ENCODE data around the gene PCSK6. TPM values are rescaled to one million over a fixed set of nuclear protein-coding genes. Genes with fewer than 3 reads are reported as not detected.
"Not testable (repeated sequence)": the region's sequence is repeated elsewhere in the genome, so short reads cannot be mapped to it uniquely, and the experiment has no call there.

Gene PCSK6
- polyA plus RNA-seq, 3 donors: 0.05 to 0.10 TPM; not detected in 1

GRCh38 chr15:101406036-101406435, 83.5 kb downstream of the PCSK6 start:
- no peaks in the 10 kb centered on the region for H3K27me3 ChIP-seq (ENCODE audit: control insufficient read depth in 2 of 2, insufficient read depth in 2 of 2, low read length in 2 of 2)
- no peaks in the 10 kb centered on the region for H4K20me1 ChIP-seq (ENCODE audit: insufficient read depth, low read length)
- H3K4me3 ChIP-seq (replicated peaks in 1 of 3; ENCODE audit: low read depth in 2 of 3, low read length in 3 of 3): no peak overlapping the region
- no peak overlapping the region for H3K4me2 ChIP-seq (replicated peaks; ENCODE audit: extremely low read depth, low read length, poor library complexity, severe bottlenecking)
- intact Hi-C loops (cut with micrococcal nuclease): no loop called here
- no peaks in the 10 kb centered on the region for H3K9me3 ChIP-seq (replicated peaks in 1 of 2; ENCODE audit: control insufficient read depth in 1 of 2, insufficient read depth in 1 of 2, low read length in 2 of 2)
- H3K36me3 ChIP-seq (replicated peaks in 1 of 2; ENCODE audit: control insufficient read depth in 1 of 2, insufficient read depth in 2 of 2, low read length in 2 of 2): no peaks in the 10 kb centered on the region
- WGBS (ENCODE audit: insufficient coverage): no CpG with 5 or more reads among the region's 12 CpGs
- no peak overlapping the region for H3K9ac ChIP-seq (ENCODE audit: insufficient read depth, low read length, poor library complexity, severe bottlenecking)
- Mint-ChIP-seq H3K36me3 (no peaks in the 10 kb centered on the region), H3K4me3 (no peak overlapping the region), H3K27me3 (ENCODE audit: low read depth in 3 of 3) (peaks cover 1 to 10% (median 7%) of the 10 kb centered on the region in 3 donors), H3K4me1 (no peaks in the 10 kb centered on the region), H3K9me3 (peaks cover 0 to 4% (median 0%) of the 10 kb centered on the region in 7 donors), H3K27ac (no peak overlapping the region)
- no peaks in the 10 kb centered on the region for H3K4me1 ChIP-seq (ENCODE audit: control insufficient read depth in 1 of 2, insufficient read depth in 2 of 2, low read length in 2 of 2)
- H3K79me2 ChIP-seq (ENCODE audit: insufficient read depth, low read length): no peaks in the 10 kb centered on the region
- H2AFZ ChIP-seq (ENCODE audit: insufficient read depth, low read depth, low read length, poor library complexity, severe bottlenecking): no peak overlapping the region
- no peak overlapping the region for H3K27ac ChIP-seq (ENCODE audit: low read depth in 1 of 2, low read length in 2 of 2)
- DNase-seq: no peak
- no peak for TF ChIP-seq CTCF (IDR thresholded peaks at IDR 0.05)

- H4K20me1 ChIP-seq (ENCODE audit: insufficient read depth, low read length): no peaks in the 10 kb centered on the region
- H3K4me1 ChIP-seq (ENCODE audit: control insufficient read depth in 1 of 2, insufficient read depth in 2 of 2, low read length in 2 of 2): no peaks in the 10 kb centered on the region
- no peak overlapping the region for H3K27ac ChIP-seq (ENCODE audit: low read depth in 1 of 2, low read length in 2 of 2)
- no peak for TF ChIP-seq CTCF (IDR thresholded peaks at IDR 0.05)
- H3K9me3 ChIP-seq (replicated peaks in 1 of 2; ENCODE audit: control insufficient read depth in 1 of 2, insufficient read depth in 1 of 2, low read length in 2 of 2): no peaks in the 10 kb centered on the region
- H2AFZ ChIP-seq (ENCODE audit: insufficient read depth, low read depth, low read length, poor library complexity, severe bottlenecking): no peak overlapping the region
- WGBS (ENCODE audit: insufficient coverage): no CpG with 5 or more reads among the region's 6 CpGs
- H3K27ac Mint-ChIP-seq: no peak overlapping the region
- intact Hi-C loops (cut with micrococcal nuclease): no loop called here
- H3K36me3 ChIP-seq (replicated peaks in 1 of 2; ENCODE audit: control insufficient read depth in 1 of 2, insufficient read depth in 2 of 2, low read length in 2 of 2): no peaks in the 10 kb centered on the region
- H3K27me3 Mint-ChIP-seq (ENCODE audit: low read depth in 3 of 3): peaks cover 6 to 14% (median 10%) of the 10 kb centered on the region in 3 donors
- no peak overlapping the region for H3K9ac ChIP-seq (ENCODE audit: insufficient read depth, low read length, poor library complexity, severe bottlenecking)
- no peaks in the 10 kb centered on the region for H3K36me3 Mint-ChIP-seq
- no peaks in the 10 kb centered on the region for H3K4me1 Mint-ChIP-seq
- peaks cover 0 to 4% (median 1%) of the 10 kb centered on the region in 7 donors for H3K9me3 Mint-ChIP-seq
- H3K4me2 ChIP-seq (replicated peaks; ENCODE audit: extremely low read depth, low read length, poor library complexity, severe bottlenecking): no peak overlapping the region
- H3K4me3 Mint-ChIP-seq: no peak overlapping the region
- peaks cover 0 to 2% of the 10 kb centered on the region in 2 donors for H3K27me3 ChIP-seq (ENCODE audit: control insufficient read depth in 2 of 2, insufficient read depth in 2 of 2, low read length in 2 of 2)
- no peak overlapping the region for H3K4me3 ChIP-seq (replicated peaks in 1 of 3; ENCODE audit: low read depth in 2 of 3, low read length in 3 of 3)
- DNase-seq: no peak
- no peaks in the 10 kb centered on the region for H3K79me2 ChIP-seq (ENCODE audit: insufficient read depth, low read length)
Measured at GRCh38 chr15:101404245-101404644, 85.3 kb downstream of the PCSK6 start.

GRCh38 chr15:101402883-101403282, 86.6 kb downstream of the PCSK6 start:
- H3K4me3 Mint-ChIP-seq; H4K20me1 ChIP-seq (ENCODE audit: insufficient read depth, low read length); H3K36me3 Mint-ChIP-seq; H3K4me1 Mint-ChIP-seq; H3K79me2 ChIP-seq (ENCODE audit: insufficient read depth, low read length); H3K9me3 Mint-ChIP-seq; H3K9me3 ChIP-seq (replicated peaks in 1 of 2; ENCODE audit: control insufficient read depth in 1 of 2, insufficient read depth in 1 of 2, low read length in 2 of 2); H3K4me3 ChIP-seq (replicated peaks in 1 of 3; ENCODE audit: low read depth in 2 of 3, low read length in 3 of 3); DNase-seq; H3K4me1 ChIP-seq (ENCODE audit: control insufficient read depth in 1 of 2, insufficient read depth in 2 of 2, low read length in 2 of 2); H3K27ac ChIP-seq (ENCODE audit: low read depth in 1 of 2, low read length in 2 of 2); intact Hi-C loops (cut with micrococcal nuclease); H3K27ac Mint-ChIP-seq; H3K27me3 ChIP-seq (ENCODE audit: control insufficient read depth in 2 of 2, insufficient read depth in 2 of 2, low read length in 2 of 2); H3K9ac ChIP-seq (ENCODE audit: insufficient read depth, low read length, poor library complexity, severe bottlenecking); H2AFZ ChIP-seq (ENCODE audit: insufficient read depth, low read depth, low read length, poor library complexity, severe bottlenecking); H3K36me3 ChIP-seq (replicated peaks in 1 of 2; ENCODE audit: control insufficient read depth in 1 of 2, insufficient read depth in 2 of 2, low read length in 2 of 2); H3K4me2 ChIP-seq (replicated peaks; ENCODE audit: extremely low read depth, low read length, poor library complexity, severe bottlenecking): not testable (repeated sequence)
- peaks cover 8 to 22% (median 11%) of the 10 kb centered on the region in 3 donors for H3K27me3 Mint-ChIP-seq (ENCODE audit: low read depth in 3 of 3)
- no CpG with 5 or more reads among the region's 4 CpGs for WGBS (ENCODE audit: insufficient coverage)

Data from CD14-positive monocyte (primary cell).